VCaP (cell line): ENCODE data around the gene QSOX1.

Experiments used
- H3K27ac ChIP-seq: fragments of 450-650 bp; 2 replicates; pipeline ENCODE4 v1.5.1; 2017
- CTCF ChIP-seq: fragments of 450-650 bp; conservative IDR thresholded peaks from 2 replicates; pipeline ENCODE4 v1.5.1; 2017; ENCODE audit warnings: mild to moderate bottlenecking, moderate library complexity

Gene QSOX1

GRCh38 chr1:180246579-180246978 is 91.9 kb downstream of the QSOX1 start:
- H3K27ac ChIP-seq, result no peak overlapping the region
- TF ChIP-seq CTCF, result no peak

DNA sequence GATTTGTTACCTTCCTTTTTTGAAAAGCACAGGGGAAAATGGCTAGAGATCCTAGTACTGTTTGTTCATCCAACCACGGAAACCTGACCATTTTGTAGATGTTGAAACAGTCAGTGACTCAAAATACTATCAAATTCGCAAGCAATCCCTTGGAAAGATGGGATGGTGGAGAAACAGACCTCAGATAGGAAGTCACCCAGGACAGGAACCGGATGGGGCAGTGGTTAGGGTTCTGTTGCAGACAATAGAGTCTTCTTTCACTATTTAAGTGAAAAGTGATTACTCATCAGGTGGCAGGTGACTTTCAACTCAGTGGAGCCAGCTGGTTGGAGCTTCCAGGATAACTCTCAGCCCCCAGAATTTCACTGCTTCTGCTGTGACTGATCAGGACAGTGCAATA is 92.4 kb downstream of the QSOX1 start:
- no peak overlapping the region for H3K27ac ChIP-seq
- TF ChIP-seq CTCF, result no peak

- no peak overlapping the region for H3K27ac ChIP-seq
- TF ChIP-seq CTCF, result no peak
Measured at GRCh38 chr1:180247580-180247979, 92.9 kb downstream of the QSOX1 start.

GRCh38 chr1:180248176-180248575 is 93.5 kb downstream of the QSOX1 start:
- no peak for TF ChIP-seq CTCF
- H3K27ac ChIP-seq, result no peak overlapping the region

DNA sequence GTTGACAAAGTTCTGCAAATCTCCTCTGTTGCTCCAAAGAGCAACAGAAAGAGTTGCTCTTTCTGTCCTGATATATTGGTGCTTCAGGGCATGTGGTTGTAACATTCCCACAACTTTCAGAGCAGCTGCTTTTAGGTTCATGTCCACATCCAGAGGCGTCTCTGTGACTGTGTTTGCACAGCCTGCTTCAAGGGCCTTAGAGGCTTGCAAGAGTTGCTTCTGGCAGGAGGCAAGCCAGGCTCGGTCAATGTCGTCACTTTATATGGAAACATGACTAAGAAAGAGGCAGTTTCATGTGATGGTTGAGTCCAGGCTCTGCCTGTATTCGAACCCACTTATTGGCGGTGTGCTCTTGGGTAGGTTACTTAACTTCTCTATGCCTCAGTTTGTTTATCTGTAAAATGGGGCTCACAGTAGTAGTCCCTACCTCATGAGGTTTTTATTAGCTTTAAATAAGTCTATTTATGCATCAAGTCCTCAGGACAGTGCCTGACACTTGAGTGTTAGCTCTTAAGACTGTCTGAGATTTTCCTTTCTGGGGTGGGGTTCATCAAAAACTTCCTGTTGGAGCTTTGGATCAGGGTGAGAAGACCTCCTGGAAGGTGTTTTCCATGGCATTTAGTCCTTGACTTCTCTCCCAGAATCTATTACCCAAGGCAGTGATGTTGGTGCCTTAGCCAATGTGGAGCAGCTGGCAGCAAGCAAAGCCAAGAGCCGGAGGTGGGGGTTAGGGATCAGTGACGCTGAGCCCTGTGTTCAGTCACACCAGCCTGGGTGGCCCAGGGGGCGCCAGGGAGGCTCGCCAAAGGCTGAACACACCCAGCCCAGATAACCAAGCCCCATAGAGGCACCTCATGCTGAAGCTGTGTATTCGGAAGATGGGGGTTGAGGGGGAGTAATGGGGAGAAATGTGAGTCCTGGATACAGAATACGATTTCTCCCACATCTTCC is 94.3 kb downstream of the QSOX1 start:
- no peak overlapping the region for H3K27ac ChIP-seq
- no peak for TF ChIP-seq CTCF

GRCh38 chr1:180249725-180250498 is 95.2 kb downstream of the QSOX1 start:
- no peak for TF ChIP-seq CTCF

DNA sequence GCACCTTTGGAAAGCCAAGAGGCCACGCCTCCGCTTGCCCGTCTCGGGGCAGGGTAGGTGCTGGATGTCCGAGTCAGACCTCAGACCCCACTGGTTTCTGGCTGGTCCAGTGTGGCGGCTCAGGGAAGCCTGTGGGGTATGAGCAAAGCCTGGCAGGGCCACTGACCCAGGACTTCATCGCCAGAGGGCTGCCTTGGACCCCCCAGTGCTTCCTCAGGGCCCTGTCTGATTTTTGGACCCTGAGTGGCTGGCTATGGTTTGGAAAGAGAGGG is 95.8 kb downstream of the QSOX1 start:
- TF ChIP-seq CTCF, result no peak
- H3K27ac ChIP-seq, result no peak overlapping the region

More at GRCh38 chr1:180249725-180250498, 95.2 kb downstream of the QSOX1 start:
- H3K27ac ChIP-seq, result no peak overlapping the region
